Measurements from ENCODE around the gene CBL. TPM values are rescaled to one million over a fixed set of nuclear protein-coding genes. Genes with fewer than 3 reads are reported as not detected.

Gene CBL
- total and polyA plus RNA-seq, 10 of the 15 experiments (the other 5 are each of a cell fraction or from before 2014, with no cell fraction given): 3.9 to 27.1 (median 9.5) TPM

DNA sequence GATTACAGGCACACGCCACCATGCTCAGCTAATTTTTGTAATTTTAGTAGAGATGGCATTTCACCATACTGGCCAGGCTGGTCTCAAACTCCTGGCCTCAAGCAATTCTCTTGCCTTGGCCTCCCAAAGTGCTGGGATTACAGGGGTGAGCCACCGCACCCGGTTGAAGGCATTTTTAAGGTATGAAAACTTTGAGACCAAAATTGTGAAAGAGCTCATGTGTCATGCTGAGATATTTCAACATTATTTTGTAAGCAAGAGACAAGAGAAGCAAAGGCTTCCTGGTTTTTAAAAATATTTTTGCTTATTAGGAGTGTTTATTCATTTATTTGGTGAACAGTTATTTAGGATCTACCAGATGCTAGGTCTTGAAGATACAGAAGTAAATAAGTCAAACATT is 14.0 kb upstream of the CBL start:
- intact Hi-C loops (cut with micrococcal nuclease; ENCODE audit: unreplicated experiment) (no loop called here), in situ Hi-C loops (cut with MboI) (no loop called here)
- Histone ChIP-seq H3K4me2 (ENCODE audit: control insufficient read depth, insufficient read depth) (no peak overlapping the region), H3K9ac (ENCODE audit: control insufficient read depth, insufficient read depth, low read length) (no peak overlapping the region), H3K79me2 (ENCODE audit: control insufficient read depth, insufficient read depth, low read length) (no peaks in the 10 kb centered on the region), H4K20me1 (ENCODE audit: control insufficient read depth, insufficient read depth) (no peaks in the 10 kb centered on the region), H3K4me3 (no peak overlapping the region), H3K4me1 (ENCODE audit: control insufficient read depth, insufficient read depth, low read length) (no peaks in the 10 kb centered on the region), H3K27ac (ENCODE audit: control insufficient read depth, insufficient read depth) (no peak overlapping the region), H2AFZ (ENCODE audit: control insufficient read depth, low read depth, low read length) (no peak overlapping the region), H3K9me3 (replicated peaks; ENCODE audit: control insufficient read depth, insufficient read depth, low read length) (no peaks in the 10 kb centered on the region), H3K36me3 (ENCODE audit: control insufficient read depth in 2 of 2, insufficient read depth in 2 of 2, low read length in 1 of 2) (no peaks in the 10 kb centered on the region), H3K27me3 (replicated peaks in 1 of 2; ENCODE audit: control insufficient read depth in 2 of 2, insufficient read depth in 2 of 2, low read length in 1 of 2) (0 out of 4 replicates have a peak, but pooled peaks cover 0 to 2% of the 10 kb centered on the region in 2 experiments)
- TF ChIP-seq PAX8 (IDR thresholded peaks at IDR 0.05): no peak
- no peak for TF ChIP-seq TARDBP (IDR thresholded peaks at IDR 0.05; ENCODE audit: borderline replicate concordance)
- TF ChIP-seq SPI1 (IDR thresholded peaks at IDR 0.05; ENCODE audit: borderline replicate concordance, insufficient read depth, low read depth, low read length): no peak
- TF ChIP-seq, protein P1, sequence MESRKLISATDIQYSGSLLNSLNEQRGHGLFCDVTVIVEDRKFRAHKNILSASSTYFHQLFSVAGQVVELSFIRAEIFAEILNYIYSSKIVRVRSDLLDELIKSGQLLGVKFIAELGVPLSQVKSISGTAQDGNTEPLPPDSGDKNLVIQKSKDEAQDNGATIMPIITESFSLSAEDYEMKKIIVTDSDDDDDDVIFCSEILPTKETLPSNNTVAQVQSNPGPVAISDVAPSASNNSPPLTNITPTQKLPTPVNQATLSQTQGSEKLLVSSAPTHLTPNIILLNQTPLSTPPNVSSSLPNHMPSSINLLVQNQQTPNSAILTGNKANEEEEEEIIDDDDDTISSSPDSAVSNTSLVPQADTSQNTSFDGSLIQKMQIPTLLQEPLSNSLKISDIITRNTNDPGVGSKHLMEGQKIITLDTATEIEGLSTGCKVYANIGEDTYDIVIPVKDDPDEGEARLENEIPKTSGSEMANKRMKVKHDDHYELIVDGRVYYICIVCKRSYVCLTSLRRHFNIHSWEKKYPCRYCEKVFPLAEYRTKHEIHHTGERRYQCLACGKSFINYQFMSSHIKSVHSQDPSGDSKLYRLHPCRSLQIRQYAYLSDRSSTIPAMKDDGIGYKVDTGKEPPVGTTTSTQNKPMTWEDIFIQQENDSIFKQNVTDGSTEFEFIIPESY (IDR thresholded peaks at IDR 0.05): no peak
- no peak for TF ChIP-seq RCOR1 (conservative IDR thresholded peaks at IDR 0.05; ENCODE audit: low read depth, low read length)
- TF ChIP-seq ATF7 (IDR thresholded peaks at IDR 0.05; ENCODE audit: low read depth): no peak
- no peak for TF ChIP-seq MYC (IDR thresholded peaks at IDR 0.05; ENCODE audit: insufficient read depth, insufficient read length, insufficient replicate concordance, low read length, severe bottlenecking)
- TF ChIP-seq EGR1 (IDR thresholded peaks at IDR 0.05; ENCODE audit: borderline replicate concordance in 1 of 2, low read depth in 2 of 2, low read length in 2 of 2): no peak
- no peak for TF ChIP-seq RB1 (IDR thresholded peaks at IDR 0.05; ENCODE audit: borderline replicate concordance)
- TF ChIP-seq, protein P2, sequence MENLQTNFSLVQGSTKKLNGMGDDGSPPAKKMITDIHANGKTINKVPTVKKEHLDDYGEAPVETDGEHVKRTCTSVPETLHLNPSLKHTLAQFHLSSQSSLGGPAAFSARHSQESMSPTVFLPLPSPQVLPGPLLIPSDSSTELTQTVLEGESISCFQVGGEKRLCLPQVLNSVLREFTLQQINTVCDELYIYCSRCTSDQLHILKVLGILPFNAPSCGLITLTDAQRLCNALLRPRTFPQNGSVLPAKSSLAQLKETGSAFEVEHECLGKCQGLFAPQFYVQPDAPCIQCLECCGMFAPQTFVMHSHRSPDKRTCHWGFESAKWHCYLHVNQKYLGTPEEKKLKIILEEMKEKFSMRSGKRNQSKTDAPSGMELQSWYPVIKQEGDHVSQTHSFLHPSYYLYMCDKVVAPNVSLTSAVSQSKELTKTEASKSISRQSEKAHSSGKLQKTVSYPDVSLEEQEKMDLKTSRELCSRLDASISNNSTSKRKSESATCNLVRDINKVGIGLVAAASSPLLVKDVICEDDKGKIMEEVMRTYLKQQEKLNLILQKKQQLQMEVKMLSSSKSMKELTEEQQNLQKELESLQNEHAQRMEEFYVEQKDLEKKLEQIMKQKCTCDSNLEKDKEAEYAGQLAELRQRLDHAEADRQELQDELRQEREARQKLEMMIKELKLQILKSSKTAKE (IDR thresholded peaks at IDR 0.05; ENCODE audit: low read depth, poor library complexity, severe bottlenecking): no peak
- no peak for TF ChIP-seq SMAD5 (IDR thresholded peaks at IDR 0.05; ENCODE audit: low read depth)
- no peak for TF ChIP-seq E2F4 (IDR thresholded peaks at IDR 0.05; ENCODE audit: low read depth, low read length)
- TF ChIP-seq GATAD2B (conservative IDR thresholded peaks at IDR 0.05; ENCODE audit: low read depth): no peak
- no peak for TF ChIP-seq ZNF24 (IDR thresholded peaks at IDR 0.05)
- TF ChIP-seq YBX1 (IDR thresholded peaks at IDR 0.05): no peak
- ATAC-seq: no peak
- CTCF ChIA-PET: interaction anchor here (1.3 to 1.8 kb wide), 2 partner anchors 11 to 93 kb away, joined by 3 to 5 read pairs; no protein-coding TSS in a partner anchor
- POLR2A ChIA-PET: interaction anchor here (0.7 to 1.1 kb wide), 2 partner anchors 10 to 20 kb away, joined by 5 read pairs; no protein-coding TSS in a partner anchor
- 75% methylated on average over 3 of the region's 3 CpGs for WGBS (ENCODE audit: insufficient coverage, insufficient replicate concordance, low lambda C conversion rate, missing lambda C conversion rate)
- no TSS peak for BruUV-seq (replicated peaks)
- SMC1A ChIA-PET (ENCODE audit: uncharacterized antibody, unreplicated experiment): interaction anchor here (0.6 to 1.2 kb wide), 2 partner anchors 16 to 101 kb away, joined by 3 read pairs; no protein-coding TSS in a partner anchor
- no peak for FAIRE-seq
- RAD21 ChIA-PET (ENCODE audit: unreplicated experiment): no interaction called here
- DNase-seq (ENCODE audit: low read depth, low spot score): no peak

All from GM12878 (cell line).